Neural crest cell (in vitro differentiated cells): ENCODE measurements around the gene AGMO. TPM values are rescaled to one million over a fixed set of nuclear protein-coding genes. Genes with fewer than 3 reads are reported as not detected.

Experiments used
- DNase-seq: peaks from one replicate; pipeline ENCODE4 v3.0.0; 2021; ENCODE audit warnings: low read depth, mixed read lengths, low spot score
- H3K27ac Mint-ChIP-seq: one replicate; pipeline ENCODE4 v1.8.0; 2021; ENCODE audit warnings: mild to moderate bottlenecking, mixed read lengths; ENCODE audit not compliant: unreplicated experiment
- H3K27me3 Mint-ChIP-seq: 2 replicates; pipeline ENCODE4 v1.8.0; 2021; ENCODE audit warnings: low read depth, mild to moderate bottlenecking, mixed read lengths
- H3K36me3 Mint-ChIP-seq: 2 replicates; pipeline ENCODE4 v1.8.0; 2021; ENCODE audit warnings: low read depth, mild to moderate bottlenecking, mixed read lengths
- H3K4me1 Mint-ChIP-seq: 2 replicates; pipeline ENCODE4 v1.8.0; 2021; ENCODE audit warnings: mixed read lengths
- H3K4me3 Mint-ChIP-seq: one replicate; pipeline ENCODE4 v1.8.0; 2021; ENCODE audit warnings: mild to moderate bottlenecking, mixed read lengths
- H3K9me3 Mint-ChIP-seq: 2 replicates; pipeline ENCODE4 v1.8.0; 2021; ENCODE audit warnings: mixed read lengths
- total RNA-seq: library from RNA; stranded (reverse); gene quantifications from 2 replicates; pipeline ENCODE4 v1.2.1, GENCODE V29; 2021
- TF ChIP-seq, protein P1 (sequence below): fragments of 200-600 bp; sonication (generic); conservative IDR thresholded peaks from 2 replicates; pipeline ENCODE4 v1.5.0; 2021; ENCODE audit warnings: antibody characterized with exemption, mild to moderate bottlenecking

AGMO gene
- total RNA-seq, 1 donor from 2014 or later, result 0.51 TPM

DNA sequence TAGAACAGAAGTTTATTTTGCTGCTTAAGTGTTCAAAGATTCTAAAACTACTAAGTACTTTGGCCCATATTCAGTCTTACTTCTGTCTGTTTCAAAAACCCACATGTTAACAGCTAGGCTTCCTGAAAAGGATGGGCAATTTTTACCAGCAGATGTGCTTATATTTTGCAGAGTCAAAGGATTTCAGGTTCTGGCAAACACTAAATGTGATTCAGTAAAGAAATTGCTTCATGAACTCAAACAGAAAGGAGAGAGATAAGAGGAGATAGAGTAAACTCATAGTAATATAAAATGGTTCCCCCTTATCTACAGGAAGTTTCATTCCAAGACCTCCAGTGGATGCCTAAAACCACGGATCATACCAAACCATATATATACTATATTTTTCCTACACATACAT is 248.5 kb downstream of the AGMO start:
- Mint-ChIP-seq H3K9me3 (peaks cover 8% of the 10 kb centered on the region), H3K4me1 (peaks cover 7% of the 10 kb centered on the region), H3K36me3 (peaks cover 4% of the 10 kb centered on the region), H3K27ac (no peak overlapping the region), H3K27me3 (no peaks in the 10 kb centered on the region), H3K4me3 (no peak overlapping the region)
- no peak for DNase-seq
- TF ChIP-seq, protein P1, sequence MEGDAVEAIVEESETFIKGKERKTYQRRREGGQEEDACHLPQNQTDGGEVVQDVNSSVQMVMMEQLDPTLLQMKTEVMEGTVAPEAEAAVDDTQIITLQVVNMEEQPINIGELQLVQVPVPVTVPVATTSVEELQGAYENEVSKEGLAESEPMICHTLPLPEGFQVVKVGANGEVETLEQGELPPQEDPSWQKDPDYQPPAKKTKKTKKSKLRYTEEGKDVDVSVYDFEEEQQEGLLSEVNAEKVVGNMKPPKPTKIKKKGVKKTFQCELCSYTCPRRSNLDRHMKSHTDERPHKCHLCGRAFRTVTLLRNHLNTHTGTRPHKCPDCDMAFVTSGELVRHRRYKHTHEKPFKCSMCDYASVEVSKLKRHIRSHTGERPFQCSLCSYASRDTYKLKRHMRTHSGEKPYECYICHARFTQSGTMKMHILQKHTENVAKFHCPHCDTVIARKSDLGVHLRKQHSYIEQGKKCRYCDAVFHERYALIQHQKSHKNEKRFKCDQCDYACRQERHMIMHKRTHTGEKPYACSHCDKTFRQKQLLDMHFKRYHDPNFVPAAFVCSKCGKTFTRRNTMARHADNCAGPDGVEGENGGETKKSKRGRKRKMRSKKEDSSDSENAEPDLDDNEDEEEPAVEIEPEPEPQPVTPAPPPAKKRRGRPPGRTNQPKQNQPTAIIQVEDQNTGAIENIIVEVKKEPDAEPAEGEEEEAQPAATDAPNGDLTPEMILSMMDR, result no peak

GRCh38 chr7:15309872-15310271 is 251.9 kb downstream of the AGMO start:
- Mint-ChIP-seq H3K27me3 (no peaks in the 10 kb centered on the region), H3K27ac (no peak overlapping the region), H3K36me3 (peaks cover 4% of the 10 kb centered on the region), H3K4me3 (no peak overlapping the region), H3K9me3 (peaks cover 8% of the 10 kb centered on the region), H3K4me1 (peaks cover 7% of the 10 kb centered on the region)
- TF ChIP-seq, protein P1, result no peak
- DNase-seq, result no peak

DNA sequence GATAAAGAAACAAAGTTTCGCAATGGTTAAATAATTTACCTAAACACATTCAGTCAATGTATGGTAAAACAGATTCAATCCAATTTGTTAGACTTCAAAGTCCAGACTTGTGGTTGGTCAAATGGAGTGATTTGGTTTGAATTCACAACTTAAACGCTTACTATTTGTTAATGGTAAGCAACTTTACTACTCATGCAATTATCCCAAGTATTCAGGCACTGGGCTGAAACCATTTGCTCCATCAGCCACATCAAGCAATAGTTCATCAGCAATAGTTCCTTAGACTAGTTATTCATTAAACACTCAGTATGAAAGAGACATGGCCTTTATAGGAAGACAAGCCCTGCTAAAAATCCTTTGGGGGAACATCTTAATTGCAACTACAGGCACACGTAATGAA is 253.0 kb downstream of the AGMO start:
- no peak for DNase-seq
- H3K36me3 Mint-ChIP-seq, result peaks cover 4% of the 10 kb centered on the region
- H3K27me3 Mint-ChIP-seq, result no peaks in the 10 kb centered on the region
- TF ChIP-seq, protein P1, result no peak
- H3K4me1 Mint-ChIP-seq, result peaks cover 7% of the 10 kb centered on the region
- no peak overlapping the region for H3K4me3 Mint-ChIP-seq
- peaks cover 5% of the 10 kb centered on the region for H3K9me3 Mint-ChIP-seq
- H3K27ac Mint-ChIP-seq, result no peak overlapping the region

GRCh38 chr7:15306296-15306695 is 255.5 kb downstream of the AGMO start:
- no peaks in the 10 kb centered on the region for H3K9me3 Mint-ChIP-seq
- TF ChIP-seq, protein P1, result no peak
- no peak overlapping the region for H3K27ac Mint-ChIP-seq
- H3K4me3 Mint-ChIP-seq, result no peak overlapping the region
- H3K4me1 Mint-ChIP-seq, result peaks cover 5% of the 10 kb centered on the region
- no peak for DNase-seq
- H3K36me3 Mint-ChIP-seq, result no peaks in the 10 kb centered on the region
- H3K27me3 Mint-ChIP-seq, result no peaks in the 10 kb centered on the region

DNA sequence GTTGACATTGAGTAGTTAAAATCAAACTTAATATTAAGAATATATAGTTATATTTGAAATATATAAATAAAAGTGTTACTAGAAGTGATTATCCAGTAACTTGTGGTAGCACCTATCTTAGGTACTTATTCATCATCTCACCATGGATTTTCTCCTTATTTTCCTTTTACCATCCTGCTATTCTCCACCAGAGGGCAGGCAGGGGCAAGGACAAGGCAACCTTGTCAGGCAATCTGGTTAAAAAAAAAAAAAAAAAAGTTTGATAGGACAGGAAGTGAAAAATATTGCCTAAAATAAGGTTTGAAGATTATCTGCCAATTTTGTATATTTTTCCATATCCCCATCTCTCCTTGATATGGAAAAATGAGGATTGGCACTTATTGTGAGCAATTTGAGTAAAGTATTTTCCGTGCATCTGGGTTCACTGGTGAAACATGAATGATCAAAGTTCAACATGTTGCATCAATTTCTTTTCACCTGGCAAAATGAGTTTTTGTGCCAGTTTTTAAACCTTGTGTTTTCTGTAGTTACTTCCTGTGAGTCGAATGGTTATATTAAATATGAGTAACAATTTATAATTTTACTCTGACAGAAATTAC is 256.7 kb downstream of the AGMO start:
- no peaks in the 10 kb centered on the region for H3K36me3 Mint-ChIP-seq
- peak; percentile 54 for DNase-seq
- TF ChIP-seq, protein P1, result peak; percentile 84
- peaks cover 9% of the 10 kb centered on the region for H3K4me1 Mint-ChIP-seq
- H3K27me3 Mint-ChIP-seq, result no peaks in the 10 kb centered on the region
- no peak overlapping the region for H3K4me3 Mint-ChIP-seq
- no peak overlapping the region for H3K27ac Mint-ChIP-seq
- H3K9me3 Mint-ChIP-seq, result no peaks in the 10 kb centered on the region
